ENCODE results near the gene ZNF593.

Gene ZNF593

GRCh38 chr1:26215246-26215645, 45.5 kb downstream of the ZNF593 start:
- TF ChIP-seq CTCF (IDR thresholded peaks at IDR 0.05; ENCODE audit: low read depth, low read length), result no peak
- DNase-seq (ENCODE audit: extremely low read depth, low read depth), result no peak

- TF ChIP-seq CTCF (IDR thresholded peaks at IDR 0.05; ENCODE audit: low read depth, low read length), result no peak
- DNase-seq (ENCODE audit: extremely low read depth, low read depth), result no peak
Measured at GRCh38 chr1:26218906-26219494, 49.3 kb downstream of the ZNF593 start.

All from AG09319 (cell line).